ENCODE measurements around the gene PLA2G2F.

The PLA2G2F gene

GRCh38 chr1:20143734-20144565, 4.8 kb downstream of the PLA2G2F start:
- no peak for DNase-seq

- DNase-seq, result no peak
Measured at GRCh38 chr1:20147846-20148570, 8.9 kb downstream of the PLA2G2F start.

GRCh38 chr1:20148571-20149500, 9.7 kb downstream of the PLA2G2F start:
- DNase-seq, result no peak

GRCh38 chr1:20149601-20150325, 10.6 kb downstream of the PLA2G2F start:
- DNase-seq, result no peak

GRCh38 chr1:20150326-20150705, 11.2 kb downstream of the PLA2G2F start:
- no peak for DNase-seq

GRCh38 chr1:20150969-20151368, 11.8 kb downstream of the PLA2G2F start:
- no peak for DNase-seq

- peak; percentile 91 for DNase-seq
Measured at GRCh38 chr1:20151906-20152598, 12.9 kb downstream of the PLA2G2F start.

- DNase-seq, result no peak
Measured at GRCh38 chr1:20152599-20152930, 13.4 kb downstream of the PLA2G2F start.

- peak; percentile 46 for DNase-seq
Measured at GRCh38 chr1:20153000-20153418, 13.9 kb downstream of the PLA2G2F start.

GRCh38 chr1:20154301-20154831, 15.2 kb downstream of the PLA2G2F start:
- DNase-seq, result peak; percentile 37

- no peak for DNase-seq
Measured at GRCh38 chr1:20158358-20159070, 19.4 kb downstream of the PLA2G2F start.

GRCh38 chr1:20160034-20160433, 20.9 kb downstream of the PLA2G2F start:
- DNase-seq, result no peak

GRCh38 chr1:20164694-20165202, 25.6 kb downstream of the PLA2G2F start:
- no peak for DNase-seq

GRCh38 chr1:20165522-20165951, 26.4 kb downstream of the PLA2G2F start:
- no peak for DNase-seq

- no peak for DNase-seq
Measured at GRCh38 chr1:20166051-20166450, 26.9 kb downstream of the PLA2G2F start.

- DNase-seq, result no peak
Measured at GRCh38 chr1:20167126-20167525, 28.0 kb downstream of the PLA2G2F start.

GRCh38 chr1:20168564-20169491, 29.7 kb downstream of the PLA2G2F start:
- DNase-seq, result no peak

GRCh38 chr1:20169932-20170331, 30.8 kb downstream of the PLA2G2F start:
- no peak for DNase-seq

GRCh38 chr1:20172033-20172590, 33.0 kb downstream of the PLA2G2F start:
- no peak for DNase-seq

Data from eye (tissue), 1 donor.